Mesenchymal stem cell (in vitro differentiated cells and primary cell): ENCODE data around the gene CEP68.

Experiments used
- DNase-seq: peaks from one replicate; pipeline ENCODE4 v3.0.0-alpha.2; 2013
- H2AFZ ChIP-seq: one replicate; pipeline ENCODE4 v1.6.1; 2013; ENCODE audit warnings: low read depth, mild to moderate bottlenecking, control low read depth, inconsistent platforms, low read length, moderate library complexity
- H2AK5ac ChIP-seq: 2 replicates; pipeline ENCODE4 v1.6.1; 2013; ENCODE audit warnings: low read length, moderate library complexity, mild to moderate bottlenecking, inconsistent platforms; ENCODE audit not compliant: severe bottlenecking
- H2BK120ac ChIP-seq: one replicate; pipeline ENCODE4 v1.6.1; 2013; ENCODE audit warnings: low read depth, mild to moderate bottlenecking, inconsistent platforms, low read length, moderate library complexity
- H2BK12ac ChIP-seq, 2 experiments: one replicate each; pipeline ENCODE4 v1.6.1; 2013; ENCODE audit warnings: inconsistent platforms in 2 of 2, low read length in 2 of 2, mild to moderate bottlenecking in 2 of 2, moderate library complexity in 2 of 2, control low read depth in 1 of 2
- H2BK15ac ChIP-seq: one replicate; pipeline ENCODE4 v1.6.1; 2013; ENCODE audit warnings: mild to moderate bottlenecking, low read depth, inconsistent platforms; ENCODE audit not compliant: poor library complexity, severe bottlenecking
- H2BK5ac ChIP-seq: 2 replicates; pipeline ENCODE4 v1.6.1; 2013; ENCODE audit warnings: low read depth, mild to moderate bottlenecking, low read length, control low read depth, inconsistent platforms; ENCODE audit not compliant: poor library complexity, severe bottlenecking
- H3K14ac ChIP-seq, 2 experiments: one replicate each; pipeline ENCODE4 v1.6.1; 2013; ENCODE audit warnings: inconsistent platforms in 2 of 2, low read length in 2 of 2, control low read depth in 1 of 2, mild to moderate bottlenecking in 1 of 2, moderate library complexity in 1 of 2
- H3K18ac ChIP-seq, 2 experiments: one replicate each; pipeline ENCODE4 v1.6.1; 2013; ENCODE audit warnings: inconsistent platforms in 2 of 2, low read length in 2 of 2, control low read depth in 1 of 2, low read depth in 1 of 2, mild to moderate bottlenecking in 1 of 2
- H3K23ac ChIP-seq, 2 experiments: one replicate each; pipeline ENCODE4 v1.6.1; 2013; ENCODE audit warnings: inconsistent platforms in 2 of 2, low read length in 2 of 2, mild to moderate bottlenecking in 2 of 2, moderate library complexity in 2 of 2, control low read depth in 1 of 2
- H3K27ac ChIP-seq: 2 replicates; pipeline ENCODE4 v1.5.1; 2013; ENCODE audit warnings: mild to moderate bottlenecking, moderate library complexity, low read length, control low read depth, inconsistent platforms; ENCODE audit not compliant: poor library complexity, severe bottlenecking
- H3K27me3 ChIP-seq, 2 experiments: 2 replicates each; pipeline versions ENCODE4 v1.6.1 to v1.7.0; 2013; ENCODE audit warnings: low read length in 2 of 2, mild to moderate bottlenecking in 2 of 2, moderate library complexity in 2 of 2, control low read depth in 1 of 2, inconsistent platforms in 1 of 2; ENCODE audit not compliant: control insufficient read depth in 1 of 2, insufficient read depth in 1 of 2
- H3K36me3 ChIP-seq, 2 experiments: 2 replicates each; pipeline versions ENCODE4 v1.6.1 to v1.7.0; 2013; ENCODE audit warnings: low read length in 2 of 2, control low read depth in 1 of 2, inconsistent platforms in 1 of 2, low read depth in 1 of 2, mild to moderate bottlenecking in 1 of 2; ENCODE audit not compliant: insufficient read depth in 2 of 2, control insufficient read depth in 1 of 2
- H3K4ac ChIP-seq, 2 experiments: one replicate each; pipeline ENCODE4 v1.6.1; 2013; ENCODE audit warnings: inconsistent platforms in 2 of 2, low read length in 2 of 2, mild to moderate bottlenecking in 2 of 2, moderate library complexity in 2 of 2, control low read depth in 1 of 2, low read depth in 1 of 2
- H3K4me1 ChIP-seq: 2 replicates; pipeline ENCODE4 v1.6.1; 2013; ENCODE audit warnings: low read depth, low read length, control low read depth; ENCODE audit not compliant: control insufficient read depth, insufficient read depth
- H3K4me2 ChIP-seq: 2 replicates; pipeline ENCODE4 v1.6.1; 2013; ENCODE audit warnings: low read length, mild to moderate bottlenecking, inconsistent platforms; ENCODE audit not compliant: poor library complexity, severe bottlenecking
- H3K4me3 ChIP-seq, 2 experiments: 2 replicates each; pipeline versions ENCODE4 v1.5.1 to v1.7.0; 2013; ENCODE audit warnings: low read length in 2 of 2, mild to moderate bottlenecking in 2 of 2, control low read depth in 1 of 2, low read depth in 1 of 2; ENCODE audit not compliant: insufficient read depth in 1 of 2
- H3K79me1 ChIP-seq: replicated peaks from 2 replicates; pipeline ENCODE4 v1.6.1; 2013; ENCODE audit warnings: mild to moderate bottlenecking, control low read depth, low read length, inconsistent platforms; ENCODE audit not compliant: poor library complexity, severe bottlenecking
- H3K9ac ChIP-seq: 2 replicates; pipeline ENCODE4 v1.7.0; 2013; ENCODE audit warnings: mild to moderate bottlenecking, low read length, moderate library complexity
- H3K9me3 ChIP-seq: 2 replicates; pipeline ENCODE4 v1.7.0; 2013; ENCODE audit warnings: mild to moderate bottlenecking, low read length; ENCODE audit not compliant: control insufficient read depth
- H4K8ac ChIP-seq: one replicate; pipeline ENCODE4 v1.6.1; 2013; ENCODE audit warnings: inconsistent platforms, mild to moderate bottlenecking, low read length, moderate library complexity
- H4K91ac ChIP-seq: one replicate; pipeline ENCODE4 v1.6.1; 2013; ENCODE audit warnings: mild to moderate bottlenecking, low read length, inconsistent platforms
- WGBS: methylation state at CpG from one replicate; pipeline ENCODE4 v1.1.7; 2013; ENCODE audit warnings: mixed read lengths; 5-methylcytosine and 5-hydroxymethylcytosine counted together

The CEP68 gene

DNA sequence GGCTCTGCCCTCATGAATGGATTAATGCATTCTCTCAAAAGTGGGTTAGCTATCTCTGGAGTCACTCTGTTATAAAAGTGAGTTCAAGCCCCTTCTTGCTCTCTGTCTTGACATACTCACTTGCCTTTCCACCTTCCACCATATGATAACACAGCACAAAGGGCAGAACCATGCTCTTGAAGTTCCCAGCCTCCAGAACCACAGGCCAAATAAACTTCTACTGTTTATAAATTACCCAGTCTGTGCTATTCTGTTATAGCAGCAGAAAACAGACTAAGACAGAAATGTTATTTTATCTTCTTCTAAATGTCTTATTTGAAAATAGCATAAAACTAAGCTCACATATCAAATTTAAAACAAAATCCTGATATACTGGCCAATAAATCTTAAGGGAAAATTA is 58.7 kb downstream of the CEP68 start:
- no peaks in the 10 kb centered on the region for H3K4me1 ChIP-seq
- no peaks in the 10 kb centered on the region for H3K27me3 ChIP-seq
- H3K4ac ChIP-seq, result no peak overlapping the region
- peaks cover 0 to 9% of the 10 kb centered on the region in 2 experiments for H3K36me3 ChIP-seq
- H3K23ac ChIP-seq, result no peak overlapping the region
- no peak overlapping the region for H3K18ac ChIP-seq
- H2BK120ac ChIP-seq, result no peak overlapping the region
- H4K91ac ChIP-seq, result no peak overlapping the region
- no peak overlapping the region for H3K9ac ChIP-seq
- H2AFZ ChIP-seq, result no peak overlapping the region
- no peak overlapping the region for H2BK15ac ChIP-seq
- no peak overlapping the region for H3K4me3 ChIP-seq
- H3K79me1 ChIP-seq, result no peaks in the 10 kb centered on the region
- no peaks in the 10 kb centered on the region for H3K9me3 ChIP-seq
- H3K27ac ChIP-seq, result no peak overlapping the region
- H3K14ac ChIP-seq, result no peak overlapping the region
- no peak overlapping the region for H2BK12ac ChIP-seq
- H4K8ac ChIP-seq, result no peak overlapping the region
- H2AK5ac ChIP-seq, result no peak overlapping the region
- H3K4me2 ChIP-seq, result no peak overlapping the region
- no peak overlapping the region for H2BK5ac ChIP-seq
- no peak for DNase-seq

- H3K9me3 ChIP-seq, result no peaks in the 10 kb centered on the region
- no peak overlapping the region for H3K18ac ChIP-seq
- H3K9ac ChIP-seq, result no peak overlapping the region
- DNase-seq, result no peak
- H2BK120ac ChIP-seq, result no peak overlapping the region
- H3K4me3 ChIP-seq, result no peak overlapping the region
- no peak overlapping the region for H2BK15ac ChIP-seq
- H3K27me3 ChIP-seq, result no peaks in the 10 kb centered on the region
- H2BK12ac ChIP-seq, result no peak overlapping the region
- H2AFZ ChIP-seq, result no peak overlapping the region
- no peak overlapping the region for H2BK5ac ChIP-seq
- H3K27ac ChIP-seq, result no peak overlapping the region
- H3K36me3 ChIP-seq, result peaks cover 0 to 9% of the 10 kb centered on the region in 2 experiments
- no peaks in the 10 kb centered on the region for H3K79me1 ChIP-seq
- H3K14ac ChIP-seq, result no peak overlapping the region
- H4K8ac ChIP-seq, result no peak overlapping the region
- H2AK5ac ChIP-seq, result no peak overlapping the region
- H3K4me1 ChIP-seq, result peaks cover 2% of the 10 kb centered on the region
- H3K4me2 ChIP-seq, result no peak overlapping the region
- no peak overlapping the region for H3K4ac ChIP-seq
- H3K23ac ChIP-seq, result no peak overlapping the region
- no peak overlapping the region for H4K91ac ChIP-seq
These were observed 60.4 kb downstream of the CEP68 start for GRCh38 chr2:65116645-65117044.

DNA sequence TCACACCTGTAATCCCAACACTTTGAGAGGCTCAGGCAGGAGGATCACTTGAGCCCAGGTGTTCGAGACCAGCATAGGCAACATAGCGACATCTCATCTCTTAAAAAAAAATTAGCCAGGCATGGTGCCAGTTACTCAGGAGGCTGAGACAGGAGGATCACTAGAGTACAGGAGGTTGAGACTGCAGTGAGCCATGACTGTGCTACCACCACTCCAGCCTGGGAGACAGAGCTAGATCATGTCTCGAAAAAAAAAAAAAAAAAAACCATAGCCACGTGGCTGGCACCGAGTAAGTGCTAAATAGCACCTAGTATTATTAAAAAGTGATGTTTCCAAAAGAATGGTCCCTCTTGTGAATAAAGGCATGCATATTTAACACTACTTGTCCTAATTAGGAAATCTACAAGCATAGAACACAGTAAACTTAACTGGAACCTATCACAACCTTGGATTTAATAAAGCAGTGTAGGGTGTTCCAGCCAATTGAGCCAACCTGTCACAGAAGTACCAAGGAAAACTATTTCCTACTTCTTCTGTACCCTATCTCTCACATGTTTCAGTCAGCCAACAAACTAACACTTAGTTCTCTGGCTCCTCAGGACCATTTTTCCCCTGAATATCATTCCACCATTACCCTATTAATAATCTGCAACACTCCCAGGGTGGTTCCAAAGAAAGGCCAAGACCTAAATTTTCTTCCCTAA is 64.9 kb downstream of the CEP68 start:
- Histone ChIP-seq H2AK5ac (no peak overlapping the region), H3K4me2 (no peak overlapping the region), H3K4ac (no peak overlapping the region), H3K79me1 (no peaks in the 10 kb centered on the region), H3K18ac (no peak overlapping the region), H4K91ac (no peak overlapping the region), H2BK120ac (no peak overlapping the region), H2BK5ac (no peak overlapping the region), H2BK15ac (no peak overlapping the region), H2AFZ (no peak overlapping the region), H3K27ac (no peak overlapping the region), H3K14ac (no peak overlapping the region), H3K9me3 (no peaks in the 10 kb centered on the region), H3K4me3 (no peak overlapping the region), H3K27me3 (no peaks in the 10 kb centered on the region), H3K4me1 (peaks cover 16% of the 10 kb centered on the region), H3K36me3 (no peaks in the 10 kb centered on the region), H3K9ac (no peak overlapping the region), H2BK12ac (no peak overlapping the region), H3K23ac (peak overlapping the region in 1 of 2 experiments; percentile 2), H4K8ac (no peak overlapping the region)
- 96% methylated on average over 3 of the region's 5 CpGs for WGBS
- DNase-seq, result no peak

DNA sequence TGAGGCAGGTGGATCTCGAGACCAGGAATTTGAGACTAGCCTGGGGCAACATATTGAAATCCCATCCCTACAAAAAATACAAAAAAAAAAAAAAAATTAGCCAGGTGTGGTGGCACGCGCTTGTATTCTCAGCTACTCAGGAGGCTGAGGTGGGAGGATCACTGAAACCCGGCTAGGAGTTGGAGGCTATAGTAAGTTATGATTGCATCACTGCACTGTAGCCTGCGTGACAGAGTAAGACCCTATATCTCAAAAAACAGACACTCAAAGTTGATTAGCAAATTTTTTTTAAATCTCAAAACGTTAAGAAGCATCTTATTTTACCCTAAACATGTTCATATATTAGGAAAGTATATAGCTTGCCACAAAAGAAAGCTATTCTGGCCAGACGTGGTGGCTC is 66.1 kb downstream of the CEP68 start:
- H2BK120ac ChIP-seq, result no peak overlapping the region
- no peak overlapping the region for H3K9ac ChIP-seq
- no peak overlapping the region for H4K91ac ChIP-seq
- no peak overlapping the region for H3K4me3 ChIP-seq
- H3K27me3 ChIP-seq, result no peaks in the 10 kb centered on the region
- no peak overlapping the region for H3K18ac ChIP-seq
- H3K4me2 ChIP-seq, result no peak overlapping the region
- H3K14ac ChIP-seq, result no peak overlapping the region
- no peak for DNase-seq
- 83% methylated on average over 3 of the region's 7 CpGs for WGBS
- no peak overlapping the region for H2AFZ ChIP-seq
- H3K4me1 ChIP-seq, result peaks cover 18% of the 10 kb centered on the region
- H3K27ac ChIP-seq, result no peak overlapping the region
- H4K8ac ChIP-seq, result no peak overlapping the region
- H3K23ac ChIP-seq, result no peak overlapping the region
- no peak overlapping the region for H2BK5ac ChIP-seq
- H3K4ac ChIP-seq, result no peak overlapping the region
- no peak overlapping the region for H2BK15ac ChIP-seq
- no peaks in the 10 kb centered on the region for H3K79me1 ChIP-seq
- no peaks in the 10 kb centered on the region for H3K36me3 ChIP-seq
- no peak overlapping the region for H2BK12ac ChIP-seq
- no peak overlapping the region for H2AK5ac ChIP-seq
- H3K9me3 ChIP-seq, result no peaks in the 10 kb centered on the region
